ENCODE data around the gene MZB1. TPM values are rescaled to one million over a fixed set of nuclear protein-coding genes. Genes with fewer than 3 reads are reported as not detected.
A peak's percentile ranks its signal among the peaks of the same experiment; 100 is the strongest.

MZB1 gene
- total and polyA plus RNA-seq, 2 of the 13 experiments (the other 11 are each of a cell fraction or from before 2014, with no cell fraction given), result 0.31 to 0.40 TPM

GRCh38 chr5:139383275-139383992 lies 6.3 kb downstream of the MZB1 start, which contains the start of gene SLC23A1 (continued):
- TF ChIP-seq, protein P1, sequence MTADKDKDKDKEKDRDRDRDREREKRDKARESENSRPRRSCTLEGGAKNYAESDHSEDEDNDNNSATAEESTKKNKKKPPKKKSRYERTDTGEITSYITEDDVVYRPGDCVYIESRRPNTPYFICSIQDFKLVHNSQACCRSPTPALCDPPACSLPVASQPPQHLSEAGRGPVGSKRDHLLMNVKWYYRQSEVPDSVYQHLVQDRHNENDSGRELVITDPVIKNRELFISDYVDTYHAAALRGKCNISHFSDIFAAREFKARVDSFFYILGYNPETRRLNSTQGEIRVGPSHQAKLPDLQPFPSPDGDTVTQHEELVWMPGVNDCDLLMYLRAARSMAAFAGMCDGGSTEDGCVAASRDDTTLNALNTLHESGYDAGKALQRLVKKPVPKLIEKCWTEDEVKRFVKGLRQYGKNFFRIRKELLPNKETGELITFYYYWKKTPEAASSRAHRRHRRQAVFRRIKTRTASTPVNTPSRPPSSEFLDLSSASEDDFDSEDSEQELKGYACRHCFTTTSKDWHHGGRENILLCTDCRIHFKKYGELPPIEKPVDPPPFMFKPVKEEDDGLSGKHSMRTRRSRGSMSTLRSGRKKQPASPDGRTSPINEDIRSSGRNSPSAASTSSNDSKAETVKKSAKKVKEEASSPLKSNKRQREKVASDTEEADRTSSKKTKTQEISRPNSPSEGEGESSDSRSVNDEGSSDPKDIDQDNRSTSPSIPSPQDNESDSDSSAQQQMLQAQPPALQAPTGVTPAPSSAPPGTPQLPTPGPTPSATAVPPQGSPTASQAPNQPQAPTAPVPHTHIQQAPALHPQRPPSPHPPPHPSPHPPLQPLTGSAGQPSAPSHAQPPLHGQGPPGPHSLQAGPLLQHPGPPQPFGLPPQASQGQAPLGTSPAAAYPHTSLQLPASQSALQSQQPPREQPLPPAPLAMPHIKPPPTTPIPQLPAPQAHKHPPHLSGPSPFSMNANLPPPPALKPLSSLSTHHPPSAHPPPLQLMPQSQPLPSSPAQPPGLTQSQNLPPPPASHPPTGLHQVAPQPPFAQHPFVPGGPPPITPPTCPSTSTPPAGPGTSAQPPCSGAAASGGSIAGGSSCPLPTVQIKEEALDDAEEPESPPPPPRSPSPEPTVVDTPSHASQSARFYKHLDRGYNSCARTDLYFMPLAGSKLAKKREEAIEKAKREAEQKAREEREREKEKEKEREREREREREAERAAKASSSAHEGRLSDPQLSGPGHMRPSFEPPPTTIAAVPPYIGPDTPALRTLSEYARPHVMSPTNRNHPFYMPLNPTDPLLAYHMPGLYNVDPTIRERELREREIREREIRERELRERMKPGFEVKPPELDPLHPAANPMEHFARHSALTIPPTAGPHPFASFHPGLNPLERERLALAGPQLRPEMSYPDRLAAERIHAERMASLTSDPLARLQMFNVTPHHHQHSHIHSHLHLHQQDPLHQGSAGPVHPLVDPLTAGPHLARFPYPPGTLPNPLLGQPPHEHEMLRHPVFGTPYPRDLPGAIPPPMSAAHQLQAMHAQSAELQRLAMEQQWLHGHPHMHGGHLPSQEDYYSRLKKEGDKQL (CRISPR knock-in tag; IDR thresholded peaks at IDR 0.05; ENCODE audit: low read depth), result no peak
- TF ChIP-seq RORA (CRISPR knock-in tag; IDR thresholded peaks at IDR 0.05) (no peak), MAZ (IDR thresholded peaks at IDR 0.05; ENCODE audit: borderline replicate concordance, low read depth, low read length) (no peak), MAZ (CRISPR knock-in tag; IDR thresholded peaks at IDR 0.05; ENCODE audit: low read depth) (peak; percentile 51; the same call in 1 of the 2 replicates), ZNF251 (CRISPR knock-in tag; IDR thresholded peaks at IDR 0.05) (no peak), ZFP37 (CRISPR knock-in tag; IDR thresholded peaks at IDR 0.05; ENCODE audit: borderline replicate concordance) (no peak), RBFOX2 (IDR thresholded peaks at IDR 0.05; ENCODE audit: low read depth, low read length) (no peak), MIER3 (CRISPR knock-in tag; IDR thresholded peaks at IDR 0.05; ENCODE audit: borderline replicate concordance) (0 out of 2 replicates have a peak, but pooled peaks have one; percentile 12), KLF11 (CRISPR knock-in tag; IDR thresholded peaks at IDR 0.05) (peak; percentile 27; the same call in 1 of the 2 replicates), HNF1A (IDR thresholded peaks at IDR 0.05; ENCODE audit: low read depth) (peak; percentile 60), HNF1A (CRISPR knock-in tag; IDR thresholded peaks at IDR 0.05; ENCODE audit: borderline replicate concordance) (peak; percentile 76; the same call in 1 of the 2 replicates), ESRRA (CRISPR knock-in tag; IDR thresholded peaks at IDR 0.05; ENCODE audit: low read depth) (no peak), PHF21A (CRISPR knock-in tag; IDR thresholded peaks at IDR 0.05) (peak; percentile 62; the same call in 1 of the 2 replicates), ZFAT (CRISPR knock-in tag; conservative IDR thresholded peaks at IDR 0.05) (no peak), RFXAP (CRISPR knock-in tag; IDR thresholded peaks at IDR 0.05; ENCODE audit: borderline replicate concordance) (no peak), GATAD2A (CRISPR knock-in tag; IDR thresholded peaks at IDR 0.05) (peak; percentile 74), TEAD3 (CRISPR knock-in tag; optimal IDR thresholded peaks at IDR 0.05; ENCODE audit: borderline replicate concordance) (peak; percentile 57)
- TF ChIP-seq, protein P2, sequence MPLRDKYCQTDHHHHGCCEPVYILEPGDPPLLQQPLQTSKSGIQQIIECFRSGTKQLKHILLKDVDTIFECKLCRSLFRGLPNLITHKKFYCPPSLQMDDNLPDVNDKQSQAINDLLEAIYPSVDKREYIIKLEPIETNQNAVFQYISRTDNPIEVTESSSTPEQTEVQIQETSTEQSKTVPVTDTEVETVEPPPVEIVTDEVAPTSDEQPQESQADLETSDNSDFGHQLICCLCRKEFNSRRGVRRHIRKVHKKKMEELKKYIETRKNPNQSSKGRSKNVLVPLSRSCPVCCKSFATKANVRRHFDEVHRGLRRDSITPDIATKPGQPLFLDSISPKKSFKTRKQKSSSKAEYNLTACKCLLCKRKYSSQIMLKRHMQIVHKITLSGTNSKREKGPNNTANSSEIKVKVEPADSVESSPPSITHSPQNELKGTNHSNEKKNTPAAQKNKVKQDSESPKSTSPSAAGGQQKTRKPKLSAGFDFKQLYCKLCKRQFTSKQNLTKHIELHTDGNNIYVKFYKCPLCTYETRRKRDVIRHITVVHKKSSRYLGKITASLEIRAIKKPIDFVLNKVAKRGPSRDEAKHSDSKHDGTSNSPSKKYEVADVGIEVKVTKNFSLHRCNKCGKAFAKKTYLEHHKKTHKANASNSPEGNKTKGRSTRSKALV (CRISPR knock-in tag; IDR thresholded peaks at IDR 0.05), result no peak
